ENCODE measurements around the gene HIGD1A.

HIGD1A gene

GRCh38 chr3:42804106-42804830 is at the start of gene HIGD1A:
HIGD1A (minus strand) TSS chr3:42804490; CDS start chr3:42794253, 10,237 bp downstream.
- TF ChIP-seq GATA3 (IDR thresholded peaks at IDR 0.05; ENCODE audit: low read depth, low read length) (no peak), GATA2 (IDR thresholded peaks at IDR 0.05; ENCODE audit: low read depth, low read length) (no peak)

- no peak for TF ChIP-seq GATA2 (IDR thresholded peaks at IDR 0.05; ENCODE audit: low read depth, low read length)
- no peak for TF ChIP-seq GATA3 (IDR thresholded peaks at IDR 0.05; ENCODE audit: low read depth, low read length)
These were observed 49.5 kb upstream of the HIGD1A start for GRCh38 chr3:42853739-42854302.

GRCh38 chr3:42853056-42853455 is 48.8 kb upstream of the HIGD1A start:
- TF ChIP-seq GATA2 (IDR thresholded peaks at IDR 0.05; ENCODE audit: low read depth, low read length) (no peak), GATA3 (IDR thresholded peaks at IDR 0.05; ENCODE audit: low read depth, low read length) (no peak)

- TF ChIP-seq GATA2 (IDR thresholded peaks at IDR 0.05; ENCODE audit: low read depth, low read length) (no peak), GATA3 (IDR thresholded peaks at IDR 0.05; ENCODE audit: low read depth, low read length) (no peak)
These were observed 48.2 kb upstream of the HIGD1A start for GRCh38 chr3:42852441-42852840.

- TF ChIP-seq GATA2 (IDR thresholded peaks at IDR 0.05; ENCODE audit: low read depth, low read length) = no peak
- TF ChIP-seq GATA3 (IDR thresholded peaks at IDR 0.05; ENCODE audit: low read depth, low read length) = no peak
These were observed 47.0 kb upstream of the HIGD1A start for GRCh38 chr3:42851228-42851834.

- TF ChIP-seq GATA3 (IDR thresholded peaks at IDR 0.05; ENCODE audit: low read depth, low read length) (no peak), GATA2 (IDR thresholded peaks at IDR 0.05; ENCODE audit: low read depth, low read length) (no peak)
These were observed 46.0 kb upstream of the HIGD1A start for GRCh38 chr3:42850263-42850662.

- TF ChIP-seq GATA3 (IDR thresholded peaks at IDR 0.05; ENCODE audit: low read depth, low read length) = no peak
- TF ChIP-seq GATA2 (IDR thresholded peaks at IDR 0.05; ENCODE audit: low read depth, low read length) = no peak
These were observed 44.7 kb upstream of the HIGD1A start for GRCh38 chr3:42849017-42849416.

- no peak for TF ChIP-seq GATA2 (IDR thresholded peaks at IDR 0.05; ENCODE audit: low read depth, low read length)
- no peak for TF ChIP-seq GATA3 (IDR thresholded peaks at IDR 0.05; ENCODE audit: low read depth, low read length)
These were observed 43.4 kb upstream of the HIGD1A start for GRCh38 chr3:42847731-42848130.

- TF ChIP-seq GATA2 (IDR thresholded peaks at IDR 0.05; ENCODE audit: low read depth, low read length) = no peak
- no peak for TF ChIP-seq GATA3 (IDR thresholded peaks at IDR 0.05; ENCODE audit: low read depth, low read length)
These were observed 42.6 kb upstream of the HIGD1A start for GRCh38 chr3:42846685-42847522.

- no peak for TF ChIP-seq GATA3 (IDR thresholded peaks at IDR 0.05; ENCODE audit: low read depth, low read length)
- TF ChIP-seq GATA2 (IDR thresholded peaks at IDR 0.05; ENCODE audit: low read depth, low read length) = no peak
These were observed 40.5 kb upstream of the HIGD1A start for GRCh38 chr3:42844815-42845214.

GRCh38 chr3:42844412-42844713 is 40.1 kb upstream of the HIGD1A start:
- TF ChIP-seq GATA3 (IDR thresholded peaks at IDR 0.05; ENCODE audit: low read depth, low read length) (no peak), GATA2 (IDR thresholded peaks at IDR 0.05; ENCODE audit: low read depth, low read length) (no peak)

GRCh38 chr3:42843713-42844411 is 39.6 kb upstream of the HIGD1A start:
- TF ChIP-seq GATA2 (IDR thresholded peaks at IDR 0.05; ENCODE audit: low read depth, low read length) (no peak), GATA3 (IDR thresholded peaks at IDR 0.05; ENCODE audit: low read depth, low read length) (no peak)

GRCh38 chr3:42841332-42841731 is 37.0 kb upstream of the HIGD1A start:
- TF ChIP-seq GATA3 (IDR thresholded peaks at IDR 0.05; ENCODE audit: low read depth, low read length) (no peak), GATA2 (IDR thresholded peaks at IDR 0.05; ENCODE audit: low read depth, low read length) (no peak)

GRCh38 chr3:42839616-42840015 is 35.3 kb upstream of the HIGD1A start:
- TF ChIP-seq GATA2 (IDR thresholded peaks at IDR 0.05; ENCODE audit: low read depth, low read length) (no peak), GATA3 (IDR thresholded peaks at IDR 0.05; ENCODE audit: low read depth, low read length) (no peak)

Data from SH-SY5Y (cell line).